CD4-positive, alpha-beta T cell treated with Interferon alpha-2 for 1 hour (primary cell): Measurements from ENCODE around the gene OXTR.

ENCODE experiments used
- DNase-seq, 2 donors: peaks; one replicate each; pipeline ENCODE4 v3.0.0-alpha.2; 2020 to 2022

The OXTR gene

DNA sequence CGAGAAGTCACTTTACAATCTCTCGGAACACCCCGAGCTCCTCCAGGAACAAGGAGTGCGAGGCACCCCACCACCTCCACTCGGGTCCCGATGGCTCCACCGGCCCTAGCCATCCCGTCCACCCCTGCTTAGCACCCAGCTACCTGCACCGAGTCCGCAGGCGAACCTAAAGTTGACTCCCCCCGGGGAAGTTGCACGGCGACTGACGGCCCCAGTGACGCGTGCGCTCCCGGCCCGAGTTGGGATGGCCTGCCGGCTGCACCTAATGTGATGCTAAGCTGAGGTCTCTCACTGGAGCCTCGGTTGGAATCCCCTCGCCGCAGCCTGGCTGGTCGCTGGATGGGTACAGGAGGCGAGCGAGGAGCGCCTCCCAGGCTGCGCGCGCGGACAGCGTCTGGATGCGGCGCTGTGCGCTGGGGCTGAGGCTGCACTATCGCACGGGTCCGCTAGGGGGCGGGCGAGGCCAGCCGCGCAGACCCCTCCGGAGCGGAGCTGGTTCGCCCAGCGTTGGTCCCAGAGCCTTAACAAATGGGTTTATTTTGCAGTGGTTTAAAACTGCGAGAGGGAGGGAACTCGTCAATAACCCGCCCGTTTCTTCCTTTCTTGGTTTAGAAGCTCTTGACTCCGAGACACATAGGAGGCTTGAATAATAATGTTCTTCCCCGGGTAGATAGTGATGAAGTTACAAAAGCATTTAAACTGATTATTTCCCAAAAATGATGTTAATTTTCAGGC is at the start of gene OXTR:
Gene OXTR (minus strand): TSS at position 526 of the 735 bp plus-strand sequence. CDS start 1,426 bp downstream, outside the sequence.
- peak in 1 of 2 donors; percentile 37 for DNase-seq

DNA sequence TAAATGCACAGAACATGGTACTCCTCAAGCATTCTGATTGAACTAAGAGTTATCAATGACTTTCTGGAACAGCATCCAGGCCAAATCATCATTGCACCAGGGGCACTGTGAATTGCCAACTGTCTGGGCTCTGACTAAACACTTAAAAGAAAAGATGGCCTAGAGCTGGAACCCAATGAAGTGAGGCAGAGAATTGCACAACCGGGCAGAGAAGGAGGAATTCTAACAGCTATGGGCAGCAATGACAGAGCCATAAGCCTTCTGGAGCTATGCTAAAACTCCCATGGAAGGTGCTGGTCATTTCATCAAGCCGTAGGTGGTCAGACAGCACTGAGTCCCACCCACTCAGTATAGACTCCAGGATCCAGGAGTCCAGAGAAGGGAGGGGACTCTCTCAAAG is 48.1 kb upstream of the OXTR start:
- DNase-seq = no peak

- DNase-seq = no peak
Measured at GRCh38 chr3:8816106-8816505, 46.7 kb upstream of the OXTR start.

DNA sequence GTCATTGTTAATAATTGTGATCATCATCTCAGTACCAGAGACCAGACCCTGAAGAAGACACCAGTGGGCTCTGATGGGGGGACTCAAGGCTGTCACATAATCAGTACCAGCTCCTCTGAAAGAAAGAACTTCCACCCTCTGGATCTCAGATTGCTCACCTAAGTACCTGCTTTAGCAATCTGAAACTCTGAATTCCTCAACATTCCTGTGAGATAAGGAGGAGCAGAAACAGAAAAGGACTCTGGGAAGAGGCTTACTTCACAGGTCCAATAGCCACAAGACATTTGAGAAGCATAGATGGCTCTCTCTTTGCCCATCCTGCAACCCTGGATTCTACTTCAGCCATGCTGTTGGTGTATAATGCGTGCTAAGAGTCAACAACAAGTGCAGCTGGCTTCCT is 44.0 kb upstream of the OXTR start:
- DNase-seq = no peak

DNA sequence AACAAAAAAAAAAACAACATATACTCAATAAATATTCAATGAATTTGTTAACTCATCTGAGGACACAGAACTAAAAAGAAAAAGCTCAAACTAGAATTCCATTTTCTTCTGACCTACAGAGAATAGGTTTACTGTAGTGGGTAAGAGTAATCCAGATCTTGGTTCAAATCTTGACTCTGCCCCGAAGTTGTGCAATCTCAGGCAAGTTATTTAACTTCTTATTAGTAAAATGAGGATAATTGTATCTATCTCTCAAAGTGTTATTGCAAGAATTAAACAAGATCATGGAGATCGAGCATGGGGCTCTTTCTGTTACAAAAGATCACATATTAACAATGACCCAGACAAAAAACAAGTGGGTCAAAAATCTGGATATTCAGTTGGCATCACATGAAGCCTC is 41.1 kb upstream of the OXTR start:
- no peak for DNase-seq

DNA sequence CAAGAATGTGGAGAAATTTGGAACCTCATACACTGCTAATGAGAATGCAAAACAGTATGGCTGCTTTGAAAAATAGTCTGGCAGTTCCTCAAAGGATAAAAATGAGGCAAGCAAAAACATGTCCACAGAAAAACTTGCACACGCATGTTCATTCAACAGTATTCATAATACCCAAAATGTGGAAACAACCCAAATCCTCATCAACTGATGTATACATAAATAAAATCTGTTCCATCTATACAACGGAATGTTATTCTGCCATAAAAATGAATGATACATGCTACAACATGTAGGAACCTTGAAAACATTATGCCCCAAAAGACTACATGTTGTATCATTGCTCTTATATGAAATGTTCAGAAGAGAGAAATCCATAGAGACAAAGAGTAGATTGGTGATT is 36.4 kb upstream of the OXTR start:
- DNase-seq = no peak

DNA sequence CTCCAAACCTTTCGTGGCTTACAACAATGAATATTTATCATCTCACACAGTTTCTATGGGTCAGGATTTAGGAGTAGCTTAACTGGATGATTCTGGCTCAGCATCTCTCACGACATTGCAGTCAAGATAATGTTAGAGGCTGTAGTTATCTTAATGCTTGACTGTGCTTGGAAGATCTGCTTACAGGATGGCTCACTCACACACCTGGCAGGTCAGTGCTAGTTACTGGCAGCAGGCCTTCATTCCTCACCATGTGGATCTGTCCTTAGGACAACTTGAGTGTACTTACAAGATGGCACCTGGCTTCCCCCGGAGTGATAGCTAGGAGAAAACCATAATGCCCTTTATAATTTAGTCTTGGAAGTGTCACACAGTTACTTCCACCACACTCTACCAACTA is 32.8 kb upstream of the OXTR start:
- no peak for DNase-seq

- DNase-seq = no peak
Measured at GRCh38 chr3:8800016-8800415, 30.6 kb upstream of the OXTR start.

DNA sequence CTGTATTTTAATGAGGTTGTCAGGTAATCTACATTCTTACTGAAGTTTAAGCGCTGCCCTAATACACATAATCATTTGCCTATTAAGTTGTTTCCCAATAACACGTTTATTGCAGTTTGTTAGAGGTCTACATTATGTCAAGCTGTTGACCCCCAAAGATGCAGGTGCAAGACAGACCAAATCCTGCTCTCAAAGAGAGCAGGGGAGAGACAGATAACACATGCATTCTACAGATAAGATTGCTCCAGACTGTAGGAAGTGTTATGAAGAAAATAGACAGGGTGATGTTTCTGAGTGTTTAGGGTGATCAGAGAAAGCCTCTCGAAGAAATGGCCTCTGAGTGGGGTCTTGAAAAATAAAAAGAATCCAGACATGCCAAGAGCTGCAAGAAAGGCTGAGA is 24.8 kb upstream of the OXTR start:
- no peak for DNase-seq

DNA sequence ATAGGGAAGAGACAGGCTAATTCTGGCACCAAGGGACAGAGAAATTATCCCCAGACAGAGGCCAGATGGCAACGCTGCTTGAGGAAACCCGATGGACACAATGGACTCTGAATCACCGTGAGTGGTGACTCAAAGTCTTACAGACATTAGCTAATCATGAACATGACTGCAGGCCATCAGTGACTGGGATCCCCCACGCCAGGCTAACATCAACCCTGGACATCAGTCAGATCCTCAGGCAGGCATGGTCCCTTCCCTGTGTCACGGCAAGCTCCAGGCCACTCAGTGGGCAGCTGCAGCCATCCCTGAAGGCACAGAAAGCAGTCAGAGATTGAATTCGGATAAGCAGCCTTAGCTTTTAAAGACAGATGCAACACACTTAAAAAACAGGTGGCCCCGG is 23.8 kb upstream of the OXTR start:
- DNase-seq = no peak

DNA sequence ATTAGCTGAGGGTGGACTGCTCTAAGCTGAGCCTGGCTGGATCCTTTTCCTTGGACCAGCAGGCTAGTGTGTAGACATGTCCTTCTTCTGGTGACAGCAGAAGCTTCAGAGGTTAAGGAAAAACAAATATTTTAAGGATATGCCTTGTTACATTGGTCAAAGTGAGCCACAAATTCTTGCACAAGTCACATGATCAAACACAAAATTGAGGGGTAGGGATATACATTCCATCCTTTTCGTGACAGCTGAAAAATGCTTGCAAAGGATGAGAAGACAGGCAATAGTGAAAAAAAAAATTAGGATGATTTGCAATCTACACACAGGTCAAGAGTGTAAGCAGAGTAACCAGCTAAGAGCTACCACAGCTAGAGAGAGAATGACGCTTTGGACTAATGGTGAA is 21.1 kb upstream of the OXTR start:
- DNase-seq = no peak

- no peak for DNase-seq
Measured at GRCh38 chr3:8784676-8785435, 15.4 kb upstream of the OXTR start.

- DNase-seq = no peak
Measured at GRCh38 chr3:8780279-8780678, 10.9 kb upstream of the OXTR start.

GRCh38 chr3:8778475-8778874 is 9.1 kb upstream of the OXTR start:
- DNase-seq = no peak

DNA sequence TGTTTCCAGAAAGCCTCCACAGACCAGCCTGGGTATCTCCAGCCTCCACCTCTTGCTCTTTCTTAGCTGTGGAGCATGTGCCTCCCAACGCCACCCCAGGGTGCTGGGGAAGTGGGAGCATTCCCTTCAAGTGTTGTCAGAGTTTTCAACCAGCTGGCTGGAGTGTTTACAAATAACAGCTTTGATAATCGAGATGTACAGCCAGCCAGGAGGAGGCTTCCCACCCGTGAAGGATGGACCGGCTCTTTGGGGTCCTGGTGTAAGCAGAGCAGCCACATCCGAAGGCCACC is 8.5 kb upstream of the OXTR start:
- DNase-seq = no peak

- no peak for DNase-seq
Measured at GRCh38 chr3:8777201-8777977, 8.0 kb upstream of the OXTR start.

DNA sequence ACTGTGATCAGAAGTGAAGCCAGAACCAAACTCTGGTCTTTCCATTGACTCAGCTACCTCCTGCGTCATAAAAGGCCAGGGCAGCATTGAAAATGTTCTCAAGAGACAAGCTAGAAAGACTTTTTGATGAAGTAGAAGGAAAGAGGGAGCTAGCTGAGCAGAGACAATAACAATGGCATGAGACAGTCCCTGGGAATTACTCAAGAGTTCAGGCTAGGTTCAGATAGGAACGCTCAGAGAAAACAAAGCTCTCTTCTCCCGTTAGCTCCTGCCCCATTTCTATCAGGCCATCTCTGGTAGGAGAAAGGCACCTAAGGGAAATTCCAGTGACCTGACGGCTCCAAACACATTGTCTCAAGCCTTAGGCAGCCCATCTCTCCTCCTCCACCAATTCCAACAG is 7.0 kb upstream of the OXTR start:
- DNase-seq = no peak

DNA sequence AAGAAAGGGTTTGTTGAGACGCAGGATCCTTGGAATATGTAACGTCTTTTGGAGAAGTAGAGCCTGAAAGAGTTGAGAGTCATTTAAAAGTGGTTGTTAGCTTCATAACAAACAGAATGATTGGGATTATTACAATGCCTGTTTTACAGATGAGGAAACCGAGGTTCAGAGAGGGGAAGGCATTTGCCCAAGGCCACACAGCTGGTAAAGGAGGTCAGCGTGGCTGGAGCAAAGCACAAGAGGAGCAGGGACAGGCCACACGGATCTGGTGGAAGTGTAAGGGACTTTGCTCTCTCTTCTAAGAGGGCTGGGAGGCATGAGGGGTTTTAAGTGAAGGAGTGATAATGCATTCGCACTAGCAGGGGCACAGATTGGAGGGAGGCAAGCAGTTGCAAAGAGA is 6.2 kb upstream of the OXTR start:
- no peak for DNase-seq

GRCh38 chr3:8775181-8775580 is 5.8 kb upstream of the OXTR start:
- no peak for DNase-seq

DNA sequence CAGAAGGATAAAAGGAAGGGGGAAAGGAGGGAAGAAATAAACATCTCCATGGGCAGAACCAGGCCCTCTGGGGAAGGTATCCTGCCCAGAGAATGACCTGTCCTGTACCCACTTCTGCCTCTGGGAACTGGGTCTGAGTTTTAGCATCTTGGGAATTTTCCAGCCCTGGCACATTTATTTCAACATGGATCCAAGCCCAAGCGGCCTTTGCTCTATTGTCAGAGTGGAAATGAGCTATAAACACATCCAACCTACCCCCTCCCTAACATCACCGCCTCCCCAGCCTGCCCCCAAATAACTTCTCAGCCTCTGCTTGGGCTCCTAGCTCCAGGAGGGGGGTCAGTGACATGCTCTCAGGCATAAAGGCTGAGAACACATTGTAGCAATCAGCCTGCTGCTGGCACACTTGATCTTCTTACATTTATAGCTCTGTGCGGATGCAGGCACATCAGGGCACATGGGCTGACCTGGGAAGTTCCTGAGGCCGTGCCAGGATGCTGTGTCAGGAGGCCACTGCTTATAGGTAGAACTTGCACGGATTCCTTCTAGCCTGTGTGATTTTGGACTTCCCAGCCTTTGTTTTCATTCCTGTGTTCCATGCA is 4.6 kb upstream of the OXTR start:
- no peak for DNase-seq

- DNase-seq = no peak
Measured at GRCh38 chr3:8768364-8769087, 887 bp downstream of the OXTR start.

DNA sequence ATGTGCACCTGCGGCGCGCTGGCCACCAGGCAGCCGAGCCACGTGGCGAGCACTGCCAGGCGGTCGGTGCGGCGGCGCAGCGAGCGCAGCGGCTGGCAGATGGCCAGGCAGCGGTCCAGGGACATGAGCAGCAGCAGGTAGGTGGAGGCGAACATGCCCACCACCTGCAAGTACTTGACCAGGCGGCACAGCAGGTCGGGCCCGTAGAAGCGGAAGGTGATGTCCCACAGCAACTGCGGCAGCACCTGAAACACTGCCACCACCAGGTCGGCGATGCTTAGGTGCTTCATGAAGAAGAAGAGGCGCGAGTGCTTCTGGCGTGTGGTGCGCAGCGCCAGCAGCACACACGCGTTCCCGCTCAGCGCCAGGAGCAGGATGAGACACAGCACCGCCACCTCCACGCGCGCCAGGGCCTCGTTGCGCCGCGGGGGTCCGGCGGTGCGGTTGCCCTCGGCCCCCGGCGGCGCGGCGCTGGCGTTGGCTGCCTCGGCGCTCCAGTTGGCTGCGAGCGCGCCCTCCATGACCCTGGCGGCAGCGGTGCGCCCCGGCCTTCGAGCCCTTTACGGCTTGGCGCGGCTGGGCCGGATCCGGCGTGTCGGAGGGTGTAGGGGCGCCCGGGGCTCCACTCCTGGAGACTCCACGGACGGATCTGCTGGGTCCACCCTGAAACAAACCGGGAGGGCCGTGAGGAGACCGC is 1.6 kb downstream of the OXTR start:
- no peak for DNase-seq
